Activated CD4-positive, alpha-beta T cell treated with anti-CD3 and anti-CD28 coated beads, Interleukin-2, amount 10 ng/mL, durations not matched to agents 24 days and 14 days (primary cell): Measurements from ENCODE around the gene CDC42EP2. TPM values are rescaled to one million over a fixed set of nuclear protein-coding genes. Genes with fewer than 3 reads are reported as not detected.

Experiments
- DNase-seq: peaks from one replicate; pipeline ENCODE4 v3.0.0; 2022
- H3K27ac Mint-ChIP-seq: one replicate; pipeline ENCODE4 v1.8.0; 2022; ENCODE audit warnings: mild to moderate bottlenecking, mixed read lengths
- H3K27me3 Mint-ChIP-seq: one replicate; pipeline ENCODE4 v1.8.0; 2022; ENCODE audit warnings: mixed read lengths
- H3K36me3 Mint-ChIP-seq: one replicate; pipeline ENCODE4 v1.8.0; 2022; ENCODE audit warnings: low read depth, mild to moderate bottlenecking, mixed read lengths
- H3K4me1 Mint-ChIP-seq: one replicate; pipeline ENCODE4 v1.8.0; 2021; ENCODE audit warnings: mixed read lengths
- H3K4me3 Mint-ChIP-seq: one replicate; pipeline ENCODE4 v1.8.0; 2022; ENCODE audit warnings: mild to moderate bottlenecking, moderate library complexity, mixed read lengths
- H3K9me3 Mint-ChIP-seq: one replicate; pipeline ENCODE4 v1.8.0; 2021; ENCODE audit warnings: mixed read lengths
- intact Hi-C: fragments of 100-400 bp; cut with micrococcal nuclease; formaldehyde crosslinking; loops from one replicate; pipeline ENCODE4 v1.15.1; 2023
- total RNA-seq: library from RNA; stranded (reverse); gene quantifications from 2 replicates; pipeline ENCODE4 v1.2.3, GENCODE V29; 2022

The CDC42EP2 gene
- total RNA-seq, 1 donor from 2014 or later, result 3.4 TPM

DNA sequence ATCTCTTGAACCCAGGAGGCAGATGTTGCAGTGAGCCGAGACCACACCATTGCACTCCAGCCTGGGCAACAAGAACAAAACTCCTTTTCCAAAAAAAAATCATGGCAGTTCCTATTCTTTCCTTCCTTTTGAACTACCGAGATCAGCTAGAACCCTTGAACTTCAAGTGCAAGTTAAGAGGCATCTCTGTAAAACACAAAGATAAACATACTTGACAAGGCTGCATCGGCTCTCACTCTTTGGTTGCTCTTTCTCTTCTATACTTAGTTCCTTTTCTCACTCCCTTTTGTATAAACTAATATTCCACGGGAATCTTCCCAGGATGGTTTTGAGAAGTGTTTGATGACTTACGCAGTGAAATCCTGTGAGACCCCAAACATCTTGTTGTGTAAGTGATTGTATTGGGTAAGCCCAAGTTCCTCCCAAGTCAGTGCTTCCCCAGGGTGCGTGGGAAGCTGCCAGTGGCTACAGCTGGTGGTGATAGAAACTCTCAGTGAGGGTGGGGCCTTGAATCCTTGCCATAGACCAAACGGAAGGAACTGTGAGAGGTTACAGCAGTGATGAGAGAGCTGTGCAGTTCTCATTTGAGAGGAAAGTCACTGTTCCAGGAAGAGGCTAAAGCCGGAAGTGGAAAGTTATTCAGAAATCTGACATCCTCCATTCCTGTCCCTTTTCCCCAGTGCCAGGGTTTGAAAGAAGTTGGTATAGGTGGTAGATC is 24.1 kb upstream of the CDC42EP2 start:
- H3K27ac Mint-ChIP-seq, result peak overlapping the region; percentile 4

GRCh38 chr11:65291613-65292012 is 23.1 kb upstream of the CDC42EP2 start:
- Mint-ChIP-seq H3K4me1 (peaks cover 6% of the 10 kb centered on the region), H3K36me3 (peaks cover 65% of the 10 kb centered on the region), H3K27me3 (no peaks in the 10 kb centered on the region), H3K27ac (no peak overlapping the region), H3K4me3 (no peak overlapping the region), H3K9me3 (no peaks in the 10 kb centered on the region)
- DNase-seq, result no peak
- intact Hi-C loops, result no loop called here

More for the DNA sequence above, 24.1 kb upstream of the CDC42EP2 start:
- Mint-ChIP-seq H3K4me1 (peaks cover 6% of the 10 kb centered on the region), H3K36me3 (peaks cover 63% of the 10 kb centered on the region), H3K4me3 (no peak overlapping the region), H3K27me3 (no peaks in the 10 kb centered on the region), H3K9me3 (no peaks in the 10 kb centered on the region)
- no peak for DNase-seq
- intact Hi-C loops, result no loop called here

DNA sequence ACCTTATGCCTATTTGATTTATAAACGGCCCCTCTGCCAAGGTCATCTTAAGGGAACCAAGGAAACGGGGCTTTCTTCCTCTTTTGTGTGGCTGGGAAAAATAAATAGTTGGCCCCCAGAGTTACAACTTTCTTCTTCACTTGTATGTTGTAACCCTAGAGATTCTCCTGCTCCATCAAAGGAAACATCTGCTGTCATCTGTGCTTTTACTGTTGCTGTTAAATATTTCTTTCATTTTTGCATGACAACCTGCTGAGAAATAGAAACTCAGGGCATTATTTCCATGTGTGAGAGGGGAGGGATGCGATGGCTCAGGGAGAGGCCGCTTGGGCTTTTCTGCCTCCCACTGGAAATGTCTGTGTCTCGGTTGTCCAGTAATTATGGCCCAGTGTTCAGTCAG is 21.8 kb upstream of the CDC42EP2 start:
- intact Hi-C loops, result no loop called here
- no peaks in the 10 kb centered on the region for H3K27me3 Mint-ChIP-seq

GRCh38 chr11:65293909-65294381 is 20.7 kb upstream of the CDC42EP2 start:
- DNase-seq, result no peak
- Mint-ChIP-seq H3K9me3 (no peaks in the 10 kb centered on the region), H3K27ac (no peak overlapping the region), H3K4me1 (peaks cover 6% of the 10 kb centered on the region), H3K27me3 (no peaks in the 10 kb centered on the region), H3K4me3 (no peak overlapping the region), H3K36me3 (peaks cover 54% of the 10 kb centered on the region)
- intact Hi-C loops, result no loop called here

More for the DNA sequence above, 21.8 kb upstream of the CDC42EP2 start:
- H3K4me3 Mint-ChIP-seq, result no peak overlapping the region
- H3K27ac Mint-ChIP-seq, result no peak overlapping the region
- DNase-seq, result no peak
- H3K9me3 Mint-ChIP-seq, result no peaks in the 10 kb centered on the region
- peaks cover 58% of the 10 kb centered on the region for H3K36me3 Mint-ChIP-seq
- peaks cover 6% of the 10 kb centered on the region for H3K4me1 Mint-ChIP-seq

DNA sequence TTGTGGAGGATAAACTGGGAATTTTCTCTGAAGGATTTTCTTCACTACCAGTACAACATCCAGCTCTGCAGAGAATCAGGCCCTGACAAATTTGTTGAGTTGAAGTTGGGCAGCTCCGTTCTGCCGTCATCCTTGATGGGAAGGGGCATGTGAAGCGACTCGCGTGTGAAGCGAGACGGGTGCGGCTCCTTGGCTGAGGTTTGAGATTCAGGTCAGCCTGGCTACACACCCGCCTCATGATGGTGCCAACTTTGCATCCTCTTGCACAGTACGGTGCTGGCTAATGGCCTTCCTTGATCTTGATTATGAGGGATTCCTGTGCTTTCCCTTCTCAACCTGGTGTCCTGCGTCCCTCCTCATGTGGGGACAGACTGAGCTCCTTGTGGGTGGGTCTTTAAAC is 19.7 kb upstream of the CDC42EP2 start:
- intact Hi-C loops, result no loop called here
- peaks cover 51% of the 10 kb centered on the region for H3K36me3 Mint-ChIP-seq
- DNase-seq, result no peak
- peaks cover 3% of the 10 kb centered on the region for H3K4me1 Mint-ChIP-seq
- no peak overlapping the region for H3K4me3 Mint-ChIP-seq
- no peak overlapping the region for H3K27ac Mint-ChIP-seq
- H3K9me3 Mint-ChIP-seq, result no peaks in the 10 kb centered on the region
- H3K27me3 Mint-ChIP-seq, result no peaks in the 10 kb centered on the region

GRCh38 chr11:65295571-65296341 is 18.9 kb upstream of the CDC42EP2 start:
- H3K4me3 Mint-ChIP-seq, result no peak overlapping the region
- no peaks in the 10 kb centered on the region for H3K4me1 Mint-ChIP-seq
- H3K27me3 Mint-ChIP-seq, result no peaks in the 10 kb centered on the region
- intact Hi-C loops, result no loop called here
- DNase-seq, result no peak
- H3K27ac Mint-ChIP-seq, result no peak overlapping the region
- H3K36me3 Mint-ChIP-seq, result peaks cover 44% of the 10 kb centered on the region
- no peaks in the 10 kb centered on the region for H3K9me3 Mint-ChIP-seq

- Mint-ChIP-seq H3K4me3 (no peak overlapping the region), H3K27me3 (no peaks in the 10 kb centered on the region), H3K36me3 (peaks cover 34% of the 10 kb centered on the region), H3K4me1 (no peaks in the 10 kb centered on the region), H3K27ac (no peak overlapping the region), H3K9me3 (no peaks in the 10 kb centered on the region)
- DNase-seq, result no peak
- intact Hi-C loops, result no loop called here
Measured at GRCh38 chr11:65297026-65297672, 17.5 kb upstream of the CDC42EP2 start.

DNA sequence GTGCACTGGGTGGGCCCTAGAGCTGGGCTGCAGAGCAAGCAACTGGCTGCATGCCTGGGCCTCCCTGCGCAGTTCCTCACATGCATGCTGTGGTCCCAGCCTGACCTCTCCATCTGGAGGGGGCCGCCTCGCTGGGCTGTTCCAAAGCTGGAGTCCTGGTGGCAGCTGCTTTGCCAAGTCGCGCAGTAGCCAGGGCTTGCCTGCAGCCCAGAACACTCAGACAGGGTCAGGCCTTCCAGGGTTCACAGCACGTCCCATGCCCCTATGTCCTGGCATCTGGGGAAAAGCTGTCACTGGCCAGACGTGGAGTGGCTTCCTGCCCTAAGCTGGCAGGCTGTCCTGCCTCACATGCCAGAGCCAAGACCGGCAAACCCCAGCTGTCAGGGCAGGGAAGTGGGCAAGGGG is 16.5 kb upstream of the CDC42EP2 start:
- Mint-ChIP-seq H3K27ac (no peak overlapping the region), H3K27me3 (no peaks in the 10 kb centered on the region), H3K9me3 (no peaks in the 10 kb centered on the region), H3K4me1 (no peaks in the 10 kb centered on the region), H3K4me3 (no peak overlapping the region), H3K36me3 (peaks cover 27% of the 10 kb centered on the region)
- DNase-seq, result no peak
- intact Hi-C loops, result no loop called here

GRCh38 chr11:65298655-65299179 is 15.9 kb upstream of the CDC42EP2 start:
- intact Hi-C loops, result no loop called here
- Mint-ChIP-seq H3K4me3 (no peak overlapping the region), H3K4me1 (no peaks in the 10 kb centered on the region), H3K36me3 (peaks cover 25% of the 10 kb centered on the region), H3K9me3 (no peaks in the 10 kb centered on the region), H3K27ac (no peak overlapping the region), H3K27me3 (no peaks in the 10 kb centered on the region)
- DNase-seq, result no peak

GRCh38 chr11:65300621-65301275 is 13.9 kb upstream of the CDC42EP2 start:
- Mint-ChIP-seq H3K9me3 (no peaks in the 10 kb centered on the region), H3K4me1 (no peaks in the 10 kb centered on the region), H3K36me3 (peaks cover 18% of the 10 kb centered on the region), H3K27ac (no peak overlapping the region), H3K27me3 (no peaks in the 10 kb centered on the region), H3K4me3 (no peak overlapping the region)
- intact Hi-C loops, result no loop called here
- DNase-seq, result no peak

GRCh38 chr11:65301491-65302329 is 13.0 kb upstream of the CDC42EP2 start:
- Mint-ChIP-seq H3K36me3 (peaks cover 12% of the 10 kb centered on the region), H3K9me3 (no peaks in the 10 kb centered on the region), H3K27me3 (no peaks in the 10 kb centered on the region), H3K4me3 (no peak overlapping the region), H3K27ac (no peak overlapping the region), H3K4me1 (no peaks in the 10 kb centered on the region)
- intact Hi-C loops, result no loop called here
- no peak for DNase-seq

- Mint-ChIP-seq H3K9me3 (no peaks in the 10 kb centered on the region), H3K4me1 (peaks cover 3% of the 10 kb centered on the region), H3K4me3 (no peak overlapping the region), H3K27ac (no peak overlapping the region), H3K27me3 (no peaks in the 10 kb centered on the region), H3K36me3 (peaks cover 10% of the 10 kb centered on the region)
- intact Hi-C loops, result no loop called here
- no peak for DNase-seq
Measured at GRCh38 chr11:65303555-65303954, 11.1 kb upstream of the CDC42EP2 start.

- H3K4me3 Mint-ChIP-seq, result no peak overlapping the region
- no peak for DNase-seq
- H3K36me3 Mint-ChIP-seq, result peaks cover 10% of the 10 kb centered on the region
- no peak overlapping the region for H3K27ac Mint-ChIP-seq
- H3K27me3 Mint-ChIP-seq, result no peaks in the 10 kb centered on the region
- intact Hi-C loops, result no loop called here
- no peaks in the 10 kb centered on the region for H3K9me3 Mint-ChIP-seq
- peaks cover 3% of the 10 kb centered on the region for H3K4me1 Mint-ChIP-seq
Measured at GRCh38 chr11:65304110-65304509, 10.6 kb upstream of the CDC42EP2 start.
